Activated CD4-positive, CD25-positive, alpha-beta regulatory T cell treated with anti-CD3 and anti-CD28 coated beads, Interleukin-2, amount 50 U/mL, for 16 hours (primary cell): Measurements from ENCODE around the gene SLC41A3.
"Not testable (repeated sequence)": the region's sequence is repeated elsewhere in the genome, so short reads cannot be mapped to it uniquely, and the experiment has no call there.

Experiments
- DNase-seq: peaks from one replicate; pipeline ENCODE4 v3.0.0-alpha.2; 2020; ENCODE audit warnings: low read depth, low spot score

The SLC41A3 gene

DNA sequence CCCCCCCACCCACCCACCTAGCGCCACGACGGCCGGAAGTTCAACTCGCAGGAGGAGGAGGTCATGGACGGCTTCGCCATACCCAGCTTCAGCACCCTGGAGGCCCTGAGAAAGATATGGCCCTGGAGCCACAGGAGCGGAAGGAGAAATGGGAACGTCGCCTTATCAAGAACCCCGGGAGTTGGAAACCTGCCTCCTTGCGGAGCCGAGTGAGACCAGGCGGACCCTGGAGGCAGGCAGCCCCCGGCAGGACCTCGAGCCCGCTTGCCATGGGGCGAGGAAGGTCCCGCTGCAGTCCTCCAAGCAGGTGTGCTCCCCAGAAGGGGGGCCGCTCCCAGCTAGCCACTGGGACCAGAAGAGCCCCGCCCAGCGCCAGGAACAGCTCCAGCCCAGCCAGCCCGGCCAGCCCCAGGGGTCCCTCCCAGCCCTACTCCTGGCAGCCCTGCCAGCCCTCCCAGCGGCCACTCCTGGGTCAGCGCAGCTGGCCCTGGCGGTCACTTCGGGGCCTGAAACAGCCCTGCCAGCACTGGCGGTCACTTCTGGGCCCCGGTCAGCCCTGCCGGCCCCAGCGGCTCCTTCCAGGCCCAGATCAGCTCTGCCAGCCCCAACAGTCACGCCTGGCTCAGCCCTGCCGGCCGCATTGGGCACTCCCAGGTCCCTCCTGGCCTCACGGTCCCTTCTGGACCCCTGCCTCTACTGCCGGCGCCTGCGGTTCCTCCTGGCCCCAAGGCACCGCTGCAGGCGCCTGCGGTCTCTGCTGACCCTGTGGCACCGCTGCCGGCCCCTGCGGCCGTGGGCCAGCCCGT is 125.2 kb downstream of the SLC41A3 start:
- DNase-seq, result no peak

DNA sequence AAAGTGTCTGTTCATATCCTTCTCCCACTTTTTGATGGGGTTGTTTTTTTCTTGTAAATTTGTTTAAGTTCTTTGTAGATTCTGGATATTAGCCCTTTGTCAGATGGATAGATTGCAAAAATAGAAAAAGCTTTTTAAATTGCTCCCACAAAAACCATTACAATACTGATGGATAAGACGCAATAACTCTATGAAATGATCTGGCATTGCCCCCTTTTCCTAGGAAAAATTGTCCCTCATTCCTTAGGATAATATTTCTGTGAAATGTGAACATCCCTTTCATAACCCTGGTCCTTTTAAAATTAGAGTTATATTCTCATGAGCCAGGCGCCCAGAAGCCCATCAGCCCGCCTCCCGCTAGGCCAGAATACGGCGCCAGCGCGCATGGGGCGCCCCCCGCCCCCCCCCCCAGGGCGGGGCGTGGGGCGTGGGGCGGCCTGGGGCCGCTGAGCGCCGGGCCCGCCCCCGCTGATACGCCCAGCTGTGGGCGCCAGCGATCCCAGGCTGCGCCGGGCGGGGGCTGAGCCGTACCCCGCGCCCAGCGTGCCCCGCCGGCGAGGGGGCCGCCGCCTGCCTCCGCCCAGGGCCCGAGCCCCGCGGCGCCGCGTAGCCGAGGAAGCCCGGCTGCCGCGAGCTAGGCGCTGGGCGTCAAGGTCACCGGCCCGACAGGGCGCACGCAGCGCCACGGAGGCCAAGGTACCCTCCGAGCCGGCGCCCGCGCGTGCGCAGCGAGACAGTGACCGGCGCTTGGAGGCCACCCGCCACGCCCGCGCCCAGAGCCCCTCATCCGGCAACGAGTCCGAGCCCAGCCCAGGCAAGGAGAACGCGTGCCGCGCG is 126.0 kb downstream of the SLC41A3 start:
- DNase-seq, result no peak

DNA sequence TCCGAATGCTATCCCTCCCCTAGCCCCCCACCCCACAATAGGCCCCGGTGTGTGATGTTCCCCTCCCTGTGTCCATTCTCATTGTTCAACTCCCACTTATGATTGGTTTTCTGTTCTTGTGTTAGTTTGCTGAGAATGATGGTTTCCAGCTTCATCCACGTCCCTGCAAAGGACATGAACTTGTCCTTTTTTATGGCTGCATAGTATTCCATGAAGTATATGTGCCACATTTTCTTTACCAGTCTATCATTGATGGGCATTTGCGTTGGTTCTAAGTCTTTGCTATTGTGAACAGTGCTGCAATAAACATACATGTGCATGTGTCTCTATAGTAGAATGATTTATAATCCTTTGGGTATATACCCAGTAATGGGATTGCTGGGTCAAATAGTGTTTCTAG is 126.9 kb downstream of the SLC41A3 start:
- not testable (repeated sequence) for DNase-seq
